Eye (tissue), 1 donor: Measurements from ENCODE around the gene CGB2.

ENCODE experiments used
- DNase-seq: peaks from one replicate; pipeline ENCODE4 v3.0.0-alpha.2; 2015

Gene CGB2

DNA sequence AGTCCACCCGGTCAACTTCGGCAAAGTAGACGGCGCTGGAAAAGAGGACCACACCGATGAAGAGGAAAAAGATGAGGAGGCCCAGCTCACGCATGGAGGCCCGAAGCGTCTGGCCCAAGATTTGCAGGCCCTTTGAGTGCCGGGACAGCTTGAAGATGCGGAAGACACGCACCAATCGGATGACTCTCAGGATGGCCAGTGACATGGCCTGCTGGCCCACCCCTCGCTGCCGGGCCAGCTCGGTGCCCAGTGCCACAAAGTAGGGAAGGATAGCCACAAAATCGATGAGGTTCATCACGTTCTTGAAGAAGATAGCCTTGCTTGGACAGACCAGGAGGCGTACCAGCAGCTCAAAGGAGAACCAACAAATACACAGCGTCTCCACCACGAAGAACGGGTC, 38.7 kb downstream of the CGB2 start:
- no peak for DNase-seq

- peak; percentile 73 for DNase-seq
These were observed 40.3 kb downstream of the CGB2 start for GRCh38 chr19:49071860-49072547.

GRCh38 chr19:49073514-49074378, 42.1 kb downstream of the CGB2 start:
- no peak for DNase-seq

- peak; percentile 70 for DNase-seq
These were observed 43.2 kb downstream of the CGB2 start for GRCh38 chr19:49074869-49075268.

DNA sequence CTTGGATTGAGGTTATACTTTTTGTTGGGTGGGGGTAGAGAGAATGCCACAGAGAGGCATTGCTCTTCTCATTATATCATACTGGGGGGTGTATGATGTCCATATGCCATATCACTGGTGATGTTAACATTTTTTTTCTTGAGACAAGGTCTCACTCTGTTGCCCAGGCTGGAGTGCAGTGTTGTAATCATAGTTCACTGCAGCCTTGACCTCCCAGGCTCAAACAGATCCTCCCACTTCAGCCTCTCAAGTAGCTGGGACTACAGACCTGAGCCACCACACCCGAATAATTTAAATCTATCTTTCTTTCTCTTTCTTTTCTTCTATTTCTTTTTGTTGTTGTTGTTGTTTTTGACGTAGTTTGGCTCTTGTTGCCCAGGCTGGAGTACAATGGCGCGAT, 48.7 kb downstream of the CGB2 start:
- no peak for DNase-seq

- DNase-seq, result no peak
These were observed 49.6 kb downstream of the CGB2 start for GRCh38 chr19:49081273-49081672.
